Naive thymus-derived CD4-positive, alpha-beta T cell (primary cell): ENCODE measurements around the gene DEAF1. TPM values are rescaled to one million over a fixed set of nuclear protein-coding genes. Genes with fewer than 3 reads are reported as not detected.

Source experiments
- ATAC-seq: fragments of 150-1000 bp; cut with Tn5 transposase; 2 replicates; pipeline ENCODE4 v1.10.0; 2021; ENCODE audit warnings: mild to moderate bottlenecking, moderate library complexity
- CTCF ChIA-PET: fragments of 350-600 bp; sonication (Branson Sonifier 250); formaldehyde crosslinking; loops from one replicate; lab custom pipeline; 2021; ENCODE audit warnings: antibody characterized with exemption; lab: Charles Lee
- POLR2A ChIA-PET: fragments of 350-600 bp; sonication (Branson Sonifier 250); formaldehyde crosslinking; loops from one replicate; lab custom pipeline; 2021; ENCODE audit warnings: antibody characterized with exemption, inconsistent platforms; lab: Charles Lee
- DNase-seq, 9 donors: peaks; one replicate each; pipeline versions ENCODE4 v3.0.0 to v3.0.0-alpha.2; 2020 to 2022; ENCODE audit warnings: mixed read lengths in 1 of 9
- H3K27ac ChIP-seq: one replicate; pipeline ENCODE4 v1.7.0; 2013; ENCODE audit warnings: mild to moderate bottlenecking, low read depth, low read length, moderate library complexity
- H3K27me3 ChIP-seq, 2 donors: one replicate each; pipeline ENCODE4 v1.7.0; 2013; ENCODE audit warnings: low read length in 2 of 2, mild to moderate bottlenecking in 2 of 2, moderate library complexity in 2 of 2; ENCODE audit not compliant: control insufficient read depth in 2 of 2, insufficient read depth in 2 of 2
- H3K36me3 ChIP-seq, 3 experiments: 1 replicate in 2 of 3; 2 replicates in 1 of 3; pipeline ENCODE4 v1.7.0; 2013; ENCODE audit warnings: low read length in 3 of 3, mild to moderate bottlenecking in 3 of 3, moderate library complexity in 1 of 3; ENCODE audit not compliant: insufficient read depth in 3 of 3, control insufficient read depth in 2 of 3
- H3K4me1 ChIP-seq, 2 donors: one replicate each; pipeline ENCODE4 v1.7.0; 2013; ENCODE audit warnings: low read length in 2 of 2, mild to moderate bottlenecking in 2 of 2, moderate library complexity in 1 of 2; ENCODE audit not compliant: control insufficient read depth in 2 of 2, insufficient read depth in 2 of 2
- H3K4me3 ChIP-seq: 2 replicates; pipeline ENCODE4 v1.7.0; 2013; ENCODE audit warnings: mild to moderate bottlenecking, low read length
- H3K9me3 ChIP-seq, 3 experiments: 1 replicate in 2 of 3; 2 replicates in 1 of 3; pipeline ENCODE4 v1.7.0; 2013; ENCODE audit warnings: low read length in 3 of 3; ENCODE audit not compliant: control insufficient read depth in 2 of 3
- H3K27ac Mint-ChIP-seq, 9 donors: one replicate each; pipeline ENCODE4 v1.8.0; 2020 to 2022; ENCODE audit warnings: mixed read lengths in 9 of 9, mild to moderate bottlenecking in 8 of 9, moderate library complexity in 5 of 9, inconsistent platforms in 2 of 9
- H3K27me3 Mint-ChIP-seq, 5 donors: one replicate each; pipeline ENCODE4 v1.8.0; 2021 to 2022; ENCODE audit warnings: mixed read lengths in 5 of 5, mild to moderate bottlenecking in 1 of 5
- H3K36me3 Mint-ChIP-seq, 5 donors: one replicate each; pipeline ENCODE4 v1.8.0; 2020 to 2022; ENCODE audit warnings: mixed read lengths in 5 of 5, mild to moderate bottlenecking in 3 of 5, inconsistent platforms in 1 of 5
- H3K4me1 Mint-ChIP-seq, 7 donors: one replicate each; pipeline ENCODE4 v1.8.0; 2020 to 2022; ENCODE audit warnings: mixed read lengths in 7 of 7, mild to moderate bottlenecking in 3 of 7, inconsistent platforms in 1 of 7
- H3K4me3 Mint-ChIP-seq, 10 donors: one replicate each; pipeline ENCODE4 v1.8.0; 2020 to 2022; ENCODE audit warnings: mild to moderate bottlenecking in 10 of 10, mixed read lengths in 10 of 10, moderate library complexity in 6 of 10, inconsistent platforms in 2 of 10
- H3K9me3 Mint-ChIP-seq, 11 donors: one replicate each; pipeline ENCODE4 v1.8.0; 2020 to 2022; ENCODE audit warnings: mixed read lengths in 11 of 11, mild to moderate bottlenecking in 4 of 11, inconsistent platforms in 1 of 11, moderate library complexity in 1 of 11
- intact Hi-C, 2 donors: fragments of 100-400 bp; cut with micrococcal nuclease; formaldehyde crosslinking; loops; one replicate each; pipeline ENCODE4 v1.15.1; 2023
- polyA plus RNA-seq, 2 donors: library from polyadenylated mRNA; unstranded; fragments of 300-500 nt; fragmentation: Illumina TruSeq; gene quantifications; one replicate each; pipeline ENCODE4 v1.2.3, GENCODE V29; 2021
- total RNA-seq, 6 experiments: library from RNA in 5 of 6; stranded (reverse) in 5 of 6; gene quantifications; 1 replicate in 5 of 6; 2 replicates in 1 of 6; pipeline ENCODE4 v1.2.3 and lab custom pipeline; 2021 to 2026

DEAF1 gene
- total and polyA plus RNA-seq, 7 experiments from 2014 or later: 33.0 to 117 (median 54.2) TPM

- H3K36me3 ChIP-seq: peaks cover 0 to 43% (median 9%) of the 10 kb centered on the region in 3 experiments
These were observed 21.2 kb downstream of the DEAF1 start for GRCh38 chr11:673866-674265.

GRCh38 chr11:665704-666281 is 29.2 kb downstream of the DEAF1 start:
- ChIA-PET POLR2A (no interaction called here), CTCF (interaction anchor here (0.6 to 1.4 kb wide), 3 partner anchors 46 to 468 kb away, joined by 3 read pairs; no protein-coding TSS in a partner anchor)
- peaks cover 0 to 8% (median 0%) of the 10 kb centered on the region in 5 donors for H3K36me3 Mint-ChIP-seq
- peak overlapping the region in 1 of 10 donors; percentile 32 for H3K4me3 Mint-ChIP-seq
- no peak for DNase-seq
- Histone ChIP-seq H3K27ac (no peak overlapping the region), H3K9me3 (no peaks in the 10 kb centered on the region), H3K4me3 (no peak overlapping the region), H3K27me3 (no peaks in the 10 kb centered on the region), H3K36me3 (peaks cover 0 to 25% (median 0%) of the 10 kb centered on the region in 3 experiments), H3K4me1 (no peaks in the 10 kb centered on the region)
- no peaks in the 10 kb centered on the region for H3K9me3 Mint-ChIP-seq
- peak overlapping the region in 2 of 9 donors; percentile 58 to 87 for H3K27ac Mint-ChIP-seq
- intact Hi-C loops: no loop called here
- H3K27me3 Mint-ChIP-seq: no peaks in the 10 kb centered on the region
- H3K4me1 Mint-ChIP-seq: peaks cover 0 to 7% (median 2%) of the 10 kb centered on the region in 7 donors
- ATAC-seq: no peak

More at GRCh38 chr11:673866-674265, 21.2 kb downstream of the DEAF1 start:
- Histone ChIP-seq H3K4me1 (no peaks in the 10 kb centered on the region), H3K9me3 (no peaks in the 10 kb centered on the region), H3K27me3 (no peaks in the 10 kb centered on the region), H3K27ac (no peak overlapping the region), H3K4me3 (no peak overlapping the region)
- Mint-ChIP-seq H3K27me3 (no peaks in the 10 kb centered on the region), H3K9me3 (no peaks in the 10 kb centered on the region), H3K4me1 (peaks cover 0 to 3% (median 0%) of the 10 kb centered on the region in 7 donors), H3K27ac (peak overlapping the region in 3 of 9 donors; percentile 31 to 91 (median 71)), H3K4me3 (no peak overlapping the region), H3K36me3 (peaks cover 4 to 21% (median 11%) of the 10 kb centered on the region in 5 donors)
- DNase-seq (no peak), ATAC-seq (no peak)
- intact Hi-C loops: no loop called here
- ChIA-PET POLR2A (interaction anchor here (1.0 kb wide), 1 partner anchor 22 kb away, joined by 3 read pairs; the partner anchor contains the start of gene TMEM80), CTCF (interaction anchor here (1.1 kb wide), 1 partner anchor 52 kb away, joined by 5 read pairs; no protein-coding TSS in a partner anchor)

- peak overlapping the region in 1 of 9 donors; percentile 87 for H3K27ac Mint-ChIP-seq
- H3K36me3 Mint-ChIP-seq: peaks cover 0 to 8% (median 0%) of the 10 kb centered on the region in 5 donors
- POLR2A ChIA-PET: no interaction called here
These were observed 29.8 kb downstream of the DEAF1 start for GRCh38 chr11:665062-665703.

DNA sequence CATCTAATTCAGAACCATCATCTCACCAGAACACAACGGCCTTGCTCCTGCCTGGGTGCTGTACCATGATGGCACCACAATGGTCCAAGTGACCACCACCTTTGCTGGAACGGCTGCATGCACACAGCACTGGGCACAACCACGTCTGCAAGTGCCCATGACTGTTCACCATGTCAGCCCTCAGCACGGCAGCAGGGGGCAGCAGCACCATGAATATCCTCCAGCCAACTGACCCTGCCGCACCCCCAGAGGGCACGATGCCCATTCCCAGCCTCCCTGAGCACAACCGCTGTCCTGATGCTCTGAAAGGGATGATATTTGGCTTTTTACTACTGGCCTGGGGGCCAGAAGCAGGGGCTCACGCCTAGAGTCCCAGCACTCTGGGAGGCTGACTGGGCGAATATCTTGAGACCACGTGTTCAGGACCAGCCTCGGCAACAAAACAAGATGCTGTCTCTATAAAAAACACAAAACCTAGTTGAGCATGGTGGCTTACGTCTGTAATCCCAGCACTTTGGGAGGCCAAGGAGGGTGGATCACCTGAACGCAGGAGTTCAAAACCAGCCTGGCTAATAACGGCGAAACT is 32.2 kb downstream of the DEAF1 start:
- no peaks in the 10 kb centered on the region for H3K27me3 ChIP-seq
- no peaks in the 10 kb centered on the region for H3K27me3 Mint-ChIP-seq
- no peaks in the 10 kb centered on the region for H3K9me3 Mint-ChIP-seq
- H3K36me3 Mint-ChIP-seq: peaks cover 0 to 16% (median 0%) of the 10 kb centered on the region in 5 donors
- ChIA-PET POLR2A (no interaction called here), CTCF (interaction anchor here (0.7 to 1.9 kb wide), 4 partner anchors 55 to 103 kb away, joined by 3 to 10 read pairs (median 4); no protein-coding TSS in a partner anchor)
- peak overlapping the region in 1 of 9 donors; percentile 46 for H3K27ac Mint-ChIP-seq
- no peaks in the 10 kb centered on the region for H3K9me3 ChIP-seq
- H3K4me1 ChIP-seq: no peaks in the 10 kb centered on the region
- no peak overlapping the region for H3K4me3 Mint-ChIP-seq
- H3K4me1 Mint-ChIP-seq: peaks cover 0 to 7% (median 2%) of the 10 kb centered on the region in 7 donors
- DNase-seq (peak in 6 of 9 donors; percentile 24 to 48 (median 32)), ATAC-seq (peak; percentile 86)
- peaks cover 0 to 52% (median 0%) of the 10 kb centered on the region in 3 experiments for H3K36me3 ChIP-seq
- intact Hi-C loops: loop anchor here (1.0 to 2.0 kb wide), 4 partner anchors 34 to 103 kb away; no protein-coding TSS in a partner anchor
- H3K4me3 ChIP-seq: no peak overlapping the region
- H3K27ac ChIP-seq: no peak overlapping the region

More at GRCh38 chr11:665062-665703, 29.8 kb downstream of the DEAF1 start:
- Histone ChIP-seq H3K36me3 (peaks cover 0 to 31% (median 0%) of the 10 kb centered on the region in 3 experiments), H3K9me3 (no peaks in the 10 kb centered on the region), H3K4me1 (no peaks in the 10 kb centered on the region), H3K4me3 (no peak overlapping the region), H3K27me3 (no peaks in the 10 kb centered on the region), H3K27ac (no peak overlapping the region)
- CTCF ChIA-PET: interaction anchor here (0.7 to 1.4 kb wide), 2 partner anchors 46 to 56 kb away, joined by 3 read pairs; no protein-coding TSS in a partner anchor
- Mint-ChIP-seq H3K4me3 (peak overlapping the region in 1 of 10 donors; percentile 32), H3K9me3 (no peaks in the 10 kb centered on the region), H3K4me1 (peaks cover 0 to 7% (median 2%) of the 10 kb centered on the region in 7 donors), H3K27me3 (no peaks in the 10 kb centered on the region)
- intact Hi-C loops: no loop called here
- DNase-seq: no peak
- no peak for ATAC-seq

DNA sequence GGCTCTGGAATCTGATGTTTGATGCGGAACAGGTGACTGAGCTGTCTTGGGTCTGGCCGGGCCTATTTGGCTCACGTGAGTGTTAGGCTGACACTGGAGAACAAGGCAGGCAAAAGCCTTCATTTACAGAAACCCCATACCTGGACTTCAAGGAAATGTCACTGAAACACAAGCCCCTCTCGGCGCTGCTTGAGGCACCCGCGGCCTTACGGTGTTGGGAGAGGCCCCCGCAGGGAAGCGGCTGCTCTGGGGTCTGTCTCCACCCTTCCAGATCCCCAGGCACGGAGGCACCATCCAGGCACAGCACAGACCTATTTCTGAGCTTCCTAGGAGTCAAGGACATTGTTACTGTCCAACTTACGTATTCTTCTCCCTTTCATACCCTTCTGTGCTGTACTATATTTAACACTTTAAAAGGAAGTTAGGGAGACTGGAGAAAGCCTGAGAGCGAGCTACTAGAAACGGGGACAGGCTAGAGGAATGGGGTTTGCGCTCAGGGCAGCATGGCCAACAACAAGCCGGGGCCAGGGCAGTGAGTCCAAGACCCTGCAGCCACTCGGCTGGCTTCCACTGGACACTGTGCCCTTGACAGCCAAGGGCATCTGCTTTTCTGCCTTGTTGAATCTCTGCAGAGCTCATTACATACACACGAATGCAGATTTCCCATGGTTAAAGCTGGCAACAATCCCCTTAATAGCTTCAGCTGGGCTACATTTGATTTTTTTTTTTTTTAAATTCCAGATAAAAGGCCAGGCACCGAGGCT is 34.2 kb downstream of the DEAF1 start:
- DNase-seq (no peak), ATAC-seq (no peak)
- Histone ChIP-seq H3K27ac (no peak overlapping the region), H3K9me3 (no peaks in the 10 kb centered on the region), H3K4me3 (no peak overlapping the region), H3K4me1 (no peaks in the 10 kb centered on the region), H3K36me3 (peaks cover 0 to 45% (median 0%) of the 10 kb centered on the region in 3 experiments), H3K27me3 (no peaks in the 10 kb centered on the region)
- Mint-ChIP-seq H3K4me1 (peaks cover 0 to 7% (median 0%) of the 10 kb centered on the region in 7 donors), H3K36me3 (peaks cover 0 to 20% (median 0%) of the 10 kb centered on the region in 5 donors), H3K27me3 (no peaks in the 10 kb centered on the region), H3K27ac (no peak overlapping the region), H3K9me3 (no peaks in the 10 kb centered on the region), H3K4me3 (no peak overlapping the region)
- intact Hi-C loops: no loop called here
- ChIA-PET CTCF (interaction anchor here (0.6 to 1.9 kb wide), 3 partner anchors 53 to 70 kb away, joined by 3 to 10 read pairs (median 3); no protein-coding TSS in a partner anchor), POLR2A (no interaction called here)

GRCh38 chr11:660281-660680 is 34.7 kb downstream of the DEAF1 start:
- intact Hi-C loops: no loop called here
- H3K27ac Mint-ChIP-seq: no peak overlapping the region
- ChIA-PET POLR2A (no interaction called here), CTCF (no interaction called here)
- H3K4me1 Mint-ChIP-seq: peaks cover 0 to 7% (median 0%) of the 10 kb centered on the region in 7 donors
- Histone ChIP-seq H3K4me1 (no peaks in the 10 kb centered on the region), H3K9me3 (no peaks in the 10 kb centered on the region), H3K27me3 (no peaks in the 10 kb centered on the region), H3K4me3 (no peak overlapping the region), H3K36me3 (peaks cover 0 to 46% (median 0%) of the 10 kb centered on the region in 3 experiments), H3K27ac (no peak overlapping the region)
- peaks cover 0 to 16% (median 0%) of the 10 kb centered on the region in 5 donors for H3K36me3 Mint-ChIP-seq
- DNase-seq: no peak
- H3K27me3 Mint-ChIP-seq: no peaks in the 10 kb centered on the region
- no peak overlapping the region for H3K4me3 Mint-ChIP-seq
- ATAC-seq: no peak
- H3K9me3 Mint-ChIP-seq: no peaks in the 10 kb centered on the region
